OCI-LY1 (cell line): ENCODE data around the gene CCDC192.

Source experiments
- H2AFZ ChIP-seq: fragments of 200-600 bp; sonication (generic), shearing (Covaris generic); 2 replicates; pipeline ENCODE4 v1.6.0; 2014; ENCODE audit warnings: antibody characterized with exemption, mild to moderate bottlenecking, low read length
- H3F3A ChIP-seq: fragments of 200-600 bp; sonication (generic), shearing (Covaris generic); 2 replicates; pipeline ENCODE4 v1.6.0; 2014; ENCODE audit warnings: mild to moderate bottlenecking, antibody characterized with exemption, low read length, moderate library complexity; ENCODE audit not compliant: insufficient read depth
- H3K27ac ChIP-seq: fragments of 200-600 bp; sonication (generic); 2 replicates; pipeline ENCODE4 v1.5.1; 2014; ENCODE audit warnings: low read length, mixed run types, mild to moderate bottlenecking, low read depth; ENCODE audit not compliant: poor library complexity, severe bottlenecking
- H3K27me3 ChIP-seq: fragments of 200-600 bp; sonication (generic); 2 replicates; pipeline ENCODE4 v1.6.0; 2014; ENCODE audit warnings: antibody characterized with exemption, mild to moderate bottlenecking, low read length, moderate library complexity; ENCODE audit not compliant: insufficient read depth
- H3K36me3 ChIP-seq: fragments of 200-600 bp; sonication (generic); 2 replicates; pipeline ENCODE4 v1.6.1; 2014; ENCODE audit warnings: mild to moderate bottlenecking, antibody characterized with exemption, low read length, moderate library complexity, mixed read lengths; ENCODE audit not compliant: insufficient read depth
- H3K4me1 ChIP-seq: fragments of 200-600 bp; sonication (generic); 2 replicates; pipeline ENCODE4 v1.5.1; 2014; ENCODE audit warnings: mild to moderate bottlenecking, low read length, moderate library complexity; ENCODE audit not compliant: insufficient read depth, severe bottlenecking
- H3K4me2 ChIP-seq: fragments of 200-600 bp; sonication (generic), shearing (Covaris generic); 2 replicates; pipeline ENCODE4 v1.6.1; 2014; ENCODE audit warnings: low read length
- H3K4me3 ChIP-seq: fragments of 200-600 bp; sonication (generic); 2 replicates; pipeline ENCODE4 v1.5.1; 2014; ENCODE audit warnings: low read length, low read depth, mild to moderate bottlenecking, mixed read lengths; ENCODE audit not compliant: poor library complexity, severe bottlenecking
- H3K79me2 ChIP-seq: fragments of 200-600 bp; shearing (Covaris generic); 2 replicates; pipeline ENCODE4 v1.6.1; 2016; ENCODE audit warnings: mixed run types, low read length, mixed read lengths; ENCODE audit not compliant: insufficient read depth
- H3K9ac ChIP-seq: fragments of 200-600 bp; sonication (generic), shearing (Covaris generic); 2 replicates; pipeline ENCODE4 v1.6.1; 2014; ENCODE audit warnings: mild to moderate bottlenecking, low read length, mixed read lengths
- H3K9me2 ChIP-seq: fragments of 200-600 bp; sonication (generic), shearing (Covaris generic); 2 replicates; pipeline ENCODE4 v1.6.1; 2014; ENCODE audit warnings: low read depth, mild to moderate bottlenecking, low read length, mixed read lengths
- H3K9me3 ChIP-seq: fragments of 200-600 bp; shearing (Covaris generic); 2 replicates; pipeline ENCODE4 v1.6.1; 2014; ENCODE audit warnings: low read length, mixed read lengths
- H4K20me1 ChIP-seq: fragments of 200-600 bp; sonication (generic), shearing (Covaris generic); 2 replicates; pipeline ENCODE4 v1.6.0; 2016; ENCODE audit warnings: mild to moderate bottlenecking, low read length; ENCODE audit not compliant: insufficient read depth
- CTCF ChIP-seq: fragments of 200-600 bp; sonication (generic), shearing (Covaris generic); IDR thresholded peaks from 2 replicates; pipeline ENCODE4 v1.5.1; 2017; ENCODE audit warnings: mild to moderate bottlenecking, antibody characterized with exemption, low read length, moderate library complexity, mixed read lengths
- EZH2 ChIP-seq: fragments of 200-600 bp; sonication (generic), shearing (Covaris generic); IDR thresholded peaks from 2 replicates; pipeline ENCODE4 v1.8.0; 2017; ENCODE audit warnings: borderline replicate concordance, mixed run types, mild to moderate bottlenecking, antibody characterized with exemption, low read length, moderate library complexity, mixed read lengths

CCDC192 gene

GRCh38 chr5:127967323-127967982 lies 264.3 kb downstream of the CCDC192 start:
- H3K27ac ChIP-seq, result no peak overlapping the region
- TF ChIP-seq CTCF (no peak), EZH2 (no peak)
- H3K4me3 ChIP-seq, result no peak overlapping the region
- no peaks in the 10 kb centered on the region for H3K4me1 ChIP-seq
- no peaks in the 10 kb centered on the region for H3K9me3 ChIP-seq
- no peak overlapping the region for H2AFZ ChIP-seq
- H3K79me2 ChIP-seq, result no peaks in the 10 kb centered on the region
- H3F3A ChIP-seq, result no peaks in the 10 kb centered on the region
- H3K9me2 ChIP-seq, result no peaks in the 10 kb centered on the region
- no peaks in the 10 kb centered on the region for H3K27me3 ChIP-seq
- no peak overlapping the region for H3K4me2 ChIP-seq
- peaks cover 4% of the 10 kb centered on the region; the same call in 1 of the 2 replicates for H3K36me3 ChIP-seq
- no peaks in the 10 kb centered on the region for H4K20me1 ChIP-seq
- H3K9ac ChIP-seq, result no peak overlapping the region

- Histone ChIP-seq H3K4me1 (no peaks in the 10 kb centered on the region), H3K9me2 (no peaks in the 10 kb centered on the region), H3K4me2 (no peak overlapping the region), H3K36me3 (peaks cover 4% of the 10 kb centered on the region; the same call in 1 of the 2 replicates), H3K4me3 (no peak overlapping the region), H3F3A (no peaks in the 10 kb centered on the region), H3K27ac (no peak overlapping the region), H3K79me2 (no peaks in the 10 kb centered on the region), H3K27me3 (no peaks in the 10 kb centered on the region), H3K9ac (no peak overlapping the region), H3K9me3 (no peaks in the 10 kb centered on the region), H4K20me1 (no peaks in the 10 kb centered on the region), H2AFZ (no peak overlapping the region)
- TF ChIP-seq CTCF (no peak), EZH2 (no peak)
These were observed 264.9 kb downstream of the CCDC192 start for GRCh38 chr5:127967983-127968592.

- H3K27ac ChIP-seq, result no peak overlapping the region
- no peak overlapping the region for H2AFZ ChIP-seq
- H3K9me3 ChIP-seq, result no peaks in the 10 kb centered on the region
- TF ChIP-seq CTCF, result no peak
- no peak for TF ChIP-seq EZH2
- no peak overlapping the region for H3K9ac ChIP-seq
- no peaks in the 10 kb centered on the region for H3K79me2 ChIP-seq
- no peaks in the 10 kb centered on the region for H3K27me3 ChIP-seq
- H4K20me1 ChIP-seq, result no peaks in the 10 kb centered on the region
- H3K4me3 ChIP-seq, result no peak overlapping the region
- no peaks in the 10 kb centered on the region for H3K4me1 ChIP-seq
- peaks cover 4% of the 10 kb centered on the region; the same call in 1 of the 2 replicates for H3K36me3 ChIP-seq
- no peak overlapping the region for H3K4me2 ChIP-seq
- no peaks in the 10 kb centered on the region for H3F3A ChIP-seq
- no peaks in the 10 kb centered on the region for H3K9me2 ChIP-seq
These were observed 265.8 kb downstream of the CCDC192 start for GRCh38 chr5:127969002-127969401.
